Measurements from ENCODE around the gene GDF7.

Gene GDF7

DNA sequence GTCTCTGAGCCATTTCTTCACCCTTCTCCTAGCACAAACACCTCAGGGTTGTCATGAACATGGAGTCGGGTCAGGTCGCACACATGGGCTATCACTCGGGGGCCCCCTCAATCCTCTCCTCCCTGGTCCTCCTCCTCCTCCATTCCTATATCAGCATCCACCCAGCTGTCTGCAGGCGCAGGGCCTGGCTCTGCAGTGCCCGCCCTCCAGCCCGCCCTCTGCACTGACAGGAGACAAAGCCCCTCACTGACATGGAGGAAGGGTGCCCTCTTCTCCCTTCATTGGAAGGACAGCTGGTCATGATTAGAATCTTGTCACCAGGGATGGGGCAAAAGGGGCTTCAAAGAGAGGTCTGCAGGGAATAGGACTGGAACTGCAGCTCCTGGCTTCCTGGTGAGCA is 37.8 kb upstream of the GDF7 start:
- H3K4me3 ChIP-seq (ENCODE audit: low read length) = no peak overlapping the region
- TF ChIP-seq, protein P1, sequence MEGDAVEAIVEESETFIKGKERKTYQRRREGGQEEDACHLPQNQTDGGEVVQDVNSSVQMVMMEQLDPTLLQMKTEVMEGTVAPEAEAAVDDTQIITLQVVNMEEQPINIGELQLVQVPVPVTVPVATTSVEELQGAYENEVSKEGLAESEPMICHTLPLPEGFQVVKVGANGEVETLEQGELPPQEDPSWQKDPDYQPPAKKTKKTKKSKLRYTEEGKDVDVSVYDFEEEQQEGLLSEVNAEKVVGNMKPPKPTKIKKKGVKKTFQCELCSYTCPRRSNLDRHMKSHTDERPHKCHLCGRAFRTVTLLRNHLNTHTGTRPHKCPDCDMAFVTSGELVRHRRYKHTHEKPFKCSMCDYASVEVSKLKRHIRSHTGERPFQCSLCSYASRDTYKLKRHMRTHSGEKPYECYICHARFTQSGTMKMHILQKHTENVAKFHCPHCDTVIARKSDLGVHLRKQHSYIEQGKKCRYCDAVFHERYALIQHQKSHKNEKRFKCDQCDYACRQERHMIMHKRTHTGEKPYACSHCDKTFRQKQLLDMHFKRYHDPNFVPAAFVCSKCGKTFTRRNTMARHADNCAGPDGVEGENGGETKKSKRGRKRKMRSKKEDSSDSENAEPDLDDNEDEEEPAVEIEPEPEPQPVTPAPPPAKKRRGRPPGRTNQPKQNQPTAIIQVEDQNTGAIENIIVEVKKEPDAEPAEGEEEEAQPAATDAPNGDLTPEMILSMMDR (IDR thresholded peaks at IDR 0.05; ENCODE audit: insufficient read depth, low read depth, low read length, missing control alignments) = no peak
- no peak for DNase-seq (ENCODE audit: low read depth)

DNA sequence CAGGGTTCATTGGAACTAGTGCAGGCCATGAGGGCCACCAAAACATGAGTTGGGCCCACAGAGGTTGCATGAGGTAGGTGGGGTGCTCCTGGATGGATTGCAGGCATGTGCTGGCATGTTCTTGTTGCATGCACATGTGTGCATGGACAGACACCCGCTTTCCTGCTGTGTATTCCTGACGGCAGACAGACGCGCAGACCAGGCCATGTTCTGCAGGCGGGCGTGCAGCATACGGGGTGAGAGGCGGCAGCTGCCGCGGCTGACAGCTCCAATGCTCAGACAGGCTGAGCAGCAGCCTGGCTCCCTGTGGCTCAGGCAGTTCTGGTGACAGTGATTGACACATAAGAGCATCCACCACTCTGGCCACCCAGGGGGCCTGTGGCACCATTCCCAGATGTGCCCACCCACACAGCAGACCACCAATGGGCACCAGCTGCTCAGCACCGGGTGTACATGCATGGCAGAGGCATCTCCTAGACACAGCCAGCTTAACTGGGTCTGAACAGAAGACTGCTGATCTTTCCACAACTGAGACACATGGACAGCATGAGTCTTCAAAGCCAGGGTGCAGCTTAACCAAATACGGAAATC is 37.3 kb upstream of the GDF7 start:
- no peak for DNase-seq (ENCODE audit: low read depth)
- TF ChIP-seq, protein P1 (IDR thresholded peaks at IDR 0.05; ENCODE audit: insufficient read depth, low read depth, low read length, missing control alignments) = no peak
- no peak overlapping the region for H3K4me3 ChIP-seq (ENCODE audit: low read length)

DNA sequence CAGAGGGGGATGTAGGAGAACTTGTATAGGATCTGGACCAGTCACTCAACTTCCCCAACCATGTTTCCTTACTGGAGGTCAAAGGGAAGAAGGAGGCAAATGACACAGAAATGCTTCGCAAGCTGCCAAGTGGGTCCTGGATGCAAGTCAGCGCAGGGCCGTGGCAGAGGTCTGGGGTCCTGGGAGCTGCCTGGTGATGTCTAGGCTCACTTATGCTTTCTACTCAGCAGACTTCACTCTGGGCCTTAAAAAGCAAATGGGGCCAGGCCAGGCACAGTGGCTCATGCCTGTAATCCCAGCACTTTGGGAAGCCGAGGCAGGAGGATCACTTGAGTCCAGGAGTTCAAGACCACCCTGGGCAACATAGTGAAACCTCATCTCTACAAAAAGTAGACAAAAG is 36.0 kb upstream of the GDF7 start:
- TF ChIP-seq, protein P1 (IDR thresholded peaks at IDR 0.05; ENCODE audit: insufficient read depth, low read depth, low read length, missing control alignments) = no peak
- DNase-seq (ENCODE audit: low read depth) = no peak
- H3K4me3 ChIP-seq (ENCODE audit: low read length) = no peak overlapping the region

DNA sequence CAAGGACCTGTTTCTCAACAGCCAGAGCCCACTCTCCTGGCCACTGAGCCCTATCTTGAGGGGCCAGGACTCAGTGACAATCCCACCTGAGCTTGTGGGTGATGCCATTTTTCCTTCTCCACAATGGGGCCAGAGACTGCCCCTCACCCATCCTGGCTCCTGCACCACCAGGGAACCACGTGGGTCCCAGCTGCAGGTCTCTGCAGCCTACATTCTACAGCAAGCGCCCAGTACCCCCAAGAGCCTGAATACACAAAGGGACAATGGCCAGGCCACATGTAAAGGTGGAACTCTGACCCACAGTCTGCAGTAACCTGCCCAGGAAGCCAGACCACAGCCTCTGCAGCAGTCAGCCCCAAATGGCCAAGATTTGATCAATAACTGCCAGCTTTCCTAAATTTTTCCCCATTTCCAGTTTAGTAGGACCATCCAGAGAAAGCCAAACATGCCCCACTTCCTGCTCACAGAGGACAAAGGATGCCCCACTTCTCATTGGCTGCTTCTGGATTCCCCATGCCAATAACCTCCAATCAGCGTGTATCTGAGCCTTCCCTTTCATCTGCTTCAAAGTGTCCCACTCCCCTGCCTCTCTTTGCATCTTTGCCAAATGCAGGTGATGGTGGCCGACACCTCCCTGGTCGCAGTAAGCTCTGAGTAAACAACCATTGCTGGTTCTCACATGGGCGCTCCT is 35.2 kb upstream of the GDF7 start:
- H3K4me3 ChIP-seq (ENCODE audit: low read length) = no peak overlapping the region
- DNase-seq (ENCODE audit: low read depth) = no peak
- TF ChIP-seq, protein P1 (IDR thresholded peaks at IDR 0.05; ENCODE audit: insufficient read depth, low read depth, low read length, missing control alignments) = no peak

DNA sequence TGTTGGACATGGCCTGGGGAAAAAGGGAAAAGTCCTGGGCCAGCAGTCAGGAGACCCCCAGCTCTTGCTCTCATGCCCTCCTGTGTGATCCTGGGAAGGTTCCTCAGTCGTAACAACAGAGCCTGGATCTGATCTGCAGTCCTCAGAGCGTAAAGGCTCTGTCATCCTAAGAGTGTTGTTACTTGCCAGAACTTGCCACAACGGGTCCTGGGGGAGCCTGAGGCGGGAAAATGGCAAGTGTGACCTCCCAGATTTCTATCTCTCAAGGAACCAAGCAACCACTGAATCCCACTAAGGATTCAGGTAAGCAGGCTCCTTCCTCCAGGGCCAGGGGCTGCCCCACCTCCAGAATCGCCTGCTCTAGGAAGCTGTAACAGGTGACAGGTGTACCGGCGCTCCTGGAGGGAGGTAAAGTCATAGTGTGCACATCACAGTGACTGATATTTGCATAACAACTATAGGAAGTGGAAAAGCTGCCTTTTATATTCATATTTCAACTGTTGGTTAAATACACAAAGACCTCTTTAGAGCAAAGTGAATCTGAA is 34.4 kb upstream of the GDF7 start:
- H3K4me3 ChIP-seq (ENCODE audit: low read length) = no peak overlapping the region
- TF ChIP-seq, protein P1 (IDR thresholded peaks at IDR 0.05; ENCODE audit: insufficient read depth, low read depth, low read length, missing control alignments) = no peak
- DNase-seq (ENCODE audit: low read depth) = peak; percentile 76

DNA sequence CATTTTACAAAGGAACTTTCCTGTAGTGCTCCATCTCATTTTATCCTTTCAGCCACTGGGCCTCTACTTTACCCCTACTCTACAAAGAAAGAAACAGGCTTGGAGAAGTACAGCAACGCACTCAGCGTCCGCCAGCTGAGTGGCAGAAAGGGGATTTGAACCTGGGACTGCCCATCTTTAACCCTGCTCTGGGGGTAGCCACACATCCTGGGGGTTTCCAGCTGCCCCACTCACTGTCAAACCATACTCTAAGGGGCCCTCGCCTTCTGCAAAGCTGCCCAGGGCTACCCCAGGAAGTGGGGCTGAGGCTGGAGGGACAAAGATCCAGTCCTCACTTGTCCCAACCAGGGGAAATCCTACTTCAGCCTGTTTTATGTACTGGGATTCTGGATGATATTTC is 33.9 kb upstream of the GDF7 start:
- no peak for DNase-seq (ENCODE audit: low read depth)
- TF ChIP-seq, protein P1 (IDR thresholded peaks at IDR 0.05; ENCODE audit: insufficient read depth, low read depth, low read length, missing control alignments) = no peak

More for the DNA sequence above, 33.9 kb upstream of the GDF7 start:
- no peak overlapping the region for H3K4me3 ChIP-seq (ENCODE audit: low read length)
